OCI-LY1 (cell line): ENCODE measurements around the gene CPM.

Source experiments
- H2AFZ ChIP-seq: fragments of 200-600 bp; sonication (generic), shearing (Covaris generic); 2 replicates; pipeline ENCODE4 v1.6.0; 2014; ENCODE audit warnings: antibody characterized with exemption, mild to moderate bottlenecking, low read length
- H3F3A ChIP-seq: fragments of 200-600 bp; sonication (generic), shearing (Covaris generic); 2 replicates; pipeline ENCODE4 v1.6.0; 2014; ENCODE audit warnings: mild to moderate bottlenecking, antibody characterized with exemption, low read length, moderate library complexity; ENCODE audit not compliant: insufficient read depth
- H3K27ac ChIP-seq: fragments of 200-600 bp; sonication (generic); 2 replicates; pipeline ENCODE4 v1.5.1; 2014; ENCODE audit warnings: low read length, mixed run types, mild to moderate bottlenecking, low read depth; ENCODE audit not compliant: poor library complexity, severe bottlenecking
- H3K27me3 ChIP-seq: fragments of 200-600 bp; sonication (generic); 2 replicates; pipeline ENCODE4 v1.6.0; 2014; ENCODE audit warnings: antibody characterized with exemption, mild to moderate bottlenecking, low read length, moderate library complexity; ENCODE audit not compliant: insufficient read depth
- H3K36me3 ChIP-seq: fragments of 200-600 bp; sonication (generic); 2 replicates; pipeline ENCODE4 v1.6.1; 2014; ENCODE audit warnings: mild to moderate bottlenecking, antibody characterized with exemption, low read length, moderate library complexity, mixed read lengths; ENCODE audit not compliant: insufficient read depth
- H3K4me1 ChIP-seq: fragments of 200-600 bp; sonication (generic); 2 replicates; pipeline ENCODE4 v1.5.1; 2014; ENCODE audit warnings: mild to moderate bottlenecking, low read length, moderate library complexity; ENCODE audit not compliant: insufficient read depth, severe bottlenecking
- H3K4me2 ChIP-seq: fragments of 200-600 bp; sonication (generic), shearing (Covaris generic); 2 replicates; pipeline ENCODE4 v1.6.1; 2014; ENCODE audit warnings: low read length
- H3K4me3 ChIP-seq: fragments of 200-600 bp; sonication (generic); 2 replicates; pipeline ENCODE4 v1.5.1; 2014; ENCODE audit warnings: low read length, low read depth, mild to moderate bottlenecking, mixed read lengths; ENCODE audit not compliant: poor library complexity, severe bottlenecking
- H3K79me2 ChIP-seq: fragments of 200-600 bp; shearing (Covaris generic); 2 replicates; pipeline ENCODE4 v1.6.1; 2016; ENCODE audit warnings: mixed run types, low read length, mixed read lengths; ENCODE audit not compliant: insufficient read depth
- H3K9ac ChIP-seq: fragments of 200-600 bp; sonication (generic), shearing (Covaris generic); 2 replicates; pipeline ENCODE4 v1.6.1; 2014; ENCODE audit warnings: mild to moderate bottlenecking, low read length, mixed read lengths
- H3K9me2 ChIP-seq: fragments of 200-600 bp; sonication (generic), shearing (Covaris generic); 2 replicates; pipeline ENCODE4 v1.6.1; 2014; ENCODE audit warnings: low read depth, mild to moderate bottlenecking, low read length, mixed read lengths
- H3K9me3 ChIP-seq: fragments of 200-600 bp; shearing (Covaris generic); 2 replicates; pipeline ENCODE4 v1.6.1; 2014; ENCODE audit warnings: low read length, mixed read lengths
- H4K20me1 ChIP-seq: fragments of 200-600 bp; sonication (generic), shearing (Covaris generic); 2 replicates; pipeline ENCODE4 v1.6.0; 2016; ENCODE audit warnings: mild to moderate bottlenecking, low read length; ENCODE audit not compliant: insufficient read depth
- EZH2 ChIP-seq: fragments of 200-600 bp; sonication (generic), shearing (Covaris generic); IDR thresholded peaks from 2 replicates; pipeline ENCODE4 v1.8.0; 2017; ENCODE audit warnings: borderline replicate concordance, mixed run types, mild to moderate bottlenecking, antibody characterized with exemption, low read length, moderate library complexity, mixed read lengths
- TF ChIP-seq, protein P1 (sequence below): fragments of 200-600 bp; sonication (generic), shearing (Covaris generic); IDR thresholded peaks from 2 replicates; pipeline ENCODE4 v1.5.1; 2017; ENCODE audit warnings: mild to moderate bottlenecking, antibody characterized with exemption, low read length, moderate library complexity, mixed read lengths

The CPM gene

DNA sequence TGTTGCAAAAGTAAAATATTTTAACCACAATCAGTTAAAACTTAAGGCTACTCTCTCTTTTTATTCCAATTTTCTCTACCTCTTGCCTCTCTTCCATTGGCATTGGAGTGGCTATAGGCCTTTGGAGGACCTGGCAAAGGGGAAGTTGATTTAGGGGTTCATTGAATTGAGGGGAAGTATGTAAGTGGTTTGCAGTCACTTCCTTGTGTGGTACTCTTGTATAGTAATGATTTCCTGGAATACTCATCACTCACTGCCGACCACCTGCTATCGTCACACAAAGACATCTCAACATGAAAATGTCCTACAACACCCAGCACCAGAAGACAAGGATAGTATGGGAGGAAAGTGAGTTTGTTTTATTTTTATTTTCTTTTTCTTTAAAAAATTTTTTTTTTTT, 45.7 kb upstream of the CPM start:
- H3K27me3 ChIP-seq: no peaks in the 10 kb centered on the region
- H3K27ac ChIP-seq: no peak overlapping the region
- H3K4me1 ChIP-seq: no peaks in the 10 kb centered on the region
- H2AFZ ChIP-seq: no peak overlapping the region
- H3K9me2 ChIP-seq: no peaks in the 10 kb centered on the region
- no peak overlapping the region for H3K4me2 ChIP-seq
- no peaks in the 10 kb centered on the region for H4K20me1 ChIP-seq
- H3K4me3 ChIP-seq: no peak overlapping the region
- 0 out of 2 replicates have a peak, but pooled peaks cover 4% of the 10 kb centered on the region for H3K9me3 ChIP-seq
- no peaks in the 10 kb centered on the region for H3K36me3 ChIP-seq
- no peak for TF ChIP-seq EZH2
- TF ChIP-seq, protein P1, sequence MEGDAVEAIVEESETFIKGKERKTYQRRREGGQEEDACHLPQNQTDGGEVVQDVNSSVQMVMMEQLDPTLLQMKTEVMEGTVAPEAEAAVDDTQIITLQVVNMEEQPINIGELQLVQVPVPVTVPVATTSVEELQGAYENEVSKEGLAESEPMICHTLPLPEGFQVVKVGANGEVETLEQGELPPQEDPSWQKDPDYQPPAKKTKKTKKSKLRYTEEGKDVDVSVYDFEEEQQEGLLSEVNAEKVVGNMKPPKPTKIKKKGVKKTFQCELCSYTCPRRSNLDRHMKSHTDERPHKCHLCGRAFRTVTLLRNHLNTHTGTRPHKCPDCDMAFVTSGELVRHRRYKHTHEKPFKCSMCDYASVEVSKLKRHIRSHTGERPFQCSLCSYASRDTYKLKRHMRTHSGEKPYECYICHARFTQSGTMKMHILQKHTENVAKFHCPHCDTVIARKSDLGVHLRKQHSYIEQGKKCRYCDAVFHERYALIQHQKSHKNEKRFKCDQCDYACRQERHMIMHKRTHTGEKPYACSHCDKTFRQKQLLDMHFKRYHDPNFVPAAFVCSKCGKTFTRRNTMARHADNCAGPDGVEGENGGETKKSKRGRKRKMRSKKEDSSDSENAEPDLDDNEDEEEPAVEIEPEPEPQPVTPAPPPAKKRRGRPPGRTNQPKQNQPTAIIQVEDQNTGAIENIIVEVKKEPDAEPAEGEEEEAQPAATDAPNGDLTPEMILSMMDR: no peak
- no peaks in the 10 kb centered on the region for H3F3A ChIP-seq
- no peak overlapping the region for H3K9ac ChIP-seq
- H3K79me2 ChIP-seq: no peaks in the 10 kb centered on the region

DNA sequence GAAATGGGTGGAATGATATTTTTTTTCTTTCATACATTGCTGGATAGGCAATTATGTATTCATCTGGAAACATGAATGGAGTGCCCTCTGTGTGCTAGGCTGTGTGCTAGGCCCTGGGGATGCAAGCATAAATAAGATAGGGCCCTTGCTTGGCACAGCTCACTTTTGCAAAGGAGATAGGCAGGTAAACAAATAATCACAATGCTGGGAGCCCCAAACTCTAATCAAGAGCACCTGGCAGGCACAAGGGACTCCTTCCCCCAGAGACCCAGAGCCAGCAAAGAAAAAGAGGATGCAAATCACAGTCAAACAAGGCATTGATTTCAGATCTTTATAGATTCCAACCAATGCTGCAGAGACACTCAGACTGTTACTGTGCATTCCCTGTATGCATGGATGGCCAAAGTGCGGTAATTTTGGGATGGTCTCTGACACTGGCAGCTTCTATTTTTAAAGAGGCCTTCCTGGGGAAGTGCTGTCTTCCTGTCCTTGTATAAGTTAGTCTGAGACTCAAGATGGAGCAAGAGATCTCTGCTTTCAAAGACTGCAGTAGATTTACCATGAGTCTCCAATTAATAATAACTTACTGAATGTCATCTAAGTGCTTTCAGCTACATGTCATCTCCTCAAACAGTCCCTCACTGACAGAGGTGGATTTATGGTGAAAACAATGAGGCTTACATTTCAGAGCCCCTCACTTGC, 45.1 kb upstream of the CPM start:
- TF ChIP-seq EZH2: no peak
- TF ChIP-seq, protein P1: no peak
- no peaks in the 10 kb centered on the region for H3K9me2 ChIP-seq
- H3K27ac ChIP-seq: no peak overlapping the region
- H4K20me1 ChIP-seq: no peaks in the 10 kb centered on the region
- H3F3A ChIP-seq: no peaks in the 10 kb centered on the region
- no peaks in the 10 kb centered on the region for H3K9me3 ChIP-seq
- H3K36me3 ChIP-seq: no peaks in the 10 kb centered on the region
- H3K27me3 ChIP-seq: no peaks in the 10 kb centered on the region
- no peak overlapping the region for H3K4me2 ChIP-seq
- H3K4me1 ChIP-seq: no peaks in the 10 kb centered on the region
- H2AFZ ChIP-seq: no peak overlapping the region
- no peaks in the 10 kb centered on the region for H3K79me2 ChIP-seq
- no peak overlapping the region for H3K4me3 ChIP-seq
- H3K9ac ChIP-seq: no peak overlapping the region

DNA sequence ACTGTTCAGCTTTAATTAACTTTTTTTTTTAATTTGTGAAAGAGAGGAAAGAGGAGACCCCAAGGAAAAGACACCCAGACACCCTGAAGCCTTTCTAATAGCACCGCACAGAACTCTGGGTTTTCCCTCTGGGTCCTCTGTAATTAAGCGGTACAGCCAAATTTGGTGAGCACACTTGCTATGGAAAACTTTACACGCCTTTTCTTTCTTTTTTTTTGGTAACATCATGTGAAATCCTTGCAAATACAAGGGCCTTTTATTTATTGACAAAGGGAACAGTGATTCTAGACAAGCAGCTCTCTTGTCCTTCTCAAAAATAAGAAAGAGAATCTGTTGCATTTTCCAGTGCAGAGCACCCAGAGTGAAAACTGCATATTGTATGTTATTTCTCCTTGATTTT, 44.4 kb upstream of the CPM start:
- H2AFZ ChIP-seq: no peak overlapping the region
- H3K4me1 ChIP-seq: no peaks in the 10 kb centered on the region
- TF ChIP-seq, protein P1: no peak
- no peak for TF ChIP-seq EZH2
- no peaks in the 10 kb centered on the region for H4K20me1 ChIP-seq
- H3K79me2 ChIP-seq: no peaks in the 10 kb centered on the region
- no peak overlapping the region for H3K27ac ChIP-seq
- H3K27me3 ChIP-seq: no peaks in the 10 kb centered on the region
- no peaks in the 10 kb centered on the region for H3K9me3 ChIP-seq
- no peaks in the 10 kb centered on the region for H3K9me2 ChIP-seq
- no peak overlapping the region for H3K4me2 ChIP-seq
- no peak overlapping the region for H3K9ac ChIP-seq
- H3K4me3 ChIP-seq: no peak overlapping the region
- no peaks in the 10 kb centered on the region for H3K36me3 ChIP-seq
- H3F3A ChIP-seq: no peaks in the 10 kb centered on the region
